ENCODE measurements around the gene ITPRIPL1. TPM values are rescaled to one million over a fixed set of nuclear protein-coding genes. Genes with fewer than 3 reads are reported as not detected.

Gene ITPRIPL1
- total and polyA plus RNA-seq, 2 donors = 1.9 to 7.7 TPM

- H3K36me3 ChIP-seq (ENCODE audit: control insufficient read depth in 2 of 2, insufficient read depth in 2 of 2, low read length in 1 of 2) = peaks cover 29 to 61% of the 10 kb centered on the region in 2 donors
- no peaks in the 10 kb centered on the region for H3K27me3 ChIP-seq (ENCODE audit: control insufficient read depth in 2 of 2, insufficient read depth in 1 of 2, low read length in 1 of 2)
- H3K9me3 ChIP-seq (ENCODE audit: control insufficient read depth in 2 of 2, insufficient read depth in 1 of 2, low read length in 1 of 2) = no peaks in the 10 kb centered on the region
- WGBS = 97% methylated on average over 14 of the region's 14 CpGs
- DNase-seq (ENCODE audit: low read depth in 6 of 9, low spot score in 9 of 9) = no peak
- peaks cover 3 to 5% of the 10 kb centered on the region in 2 donors for H3K4me1 ChIP-seq (ENCODE audit: control insufficient read depth in 2 of 2, insufficient read depth in 2 of 2, low read length in 2 of 2)
- H3K4me3 ChIP-seq (ENCODE audit: low read length in 2 of 2) = no peak overlapping the region
- no peak overlapping the region for H3K27ac ChIP-seq (ENCODE audit: low read depth in 1 of 2, low read length in 1 of 2)
Measured at GRCh38 chr2:96341641-96342040, 16.5 kb downstream of the ITPRIPL1 start.

- Histone ChIP-seq H3K36me3 (ENCODE audit: control insufficient read depth in 2 of 2, insufficient read depth in 2 of 2, low read length in 1 of 2) (peaks cover 33 to 65% of the 10 kb centered on the region in 2 donors), H3K27me3 (ENCODE audit: control insufficient read depth in 2 of 2, insufficient read depth in 1 of 2, low read length in 1 of 2) (no peaks in the 10 kb centered on the region), H3K9me3 (ENCODE audit: control insufficient read depth in 2 of 2, insufficient read depth in 1 of 2, low read length in 1 of 2) (no peaks in the 10 kb centered on the region), H3K4me1 (ENCODE audit: control insufficient read depth in 2 of 2, insufficient read depth in 2 of 2, low read length in 2 of 2) (peaks cover 3% of the 10 kb centered on the region in 2 donors), H3K4me3 (ENCODE audit: low read length in 2 of 2) (no peak overlapping the region), H3K27ac (ENCODE audit: low read depth in 1 of 2, low read length in 1 of 2) (no peak overlapping the region)
- WGBS = 96% methylated on average over 6 of the region's 6 CpGs
- no peak for DNase-seq (ENCODE audit: low read depth in 6 of 9, low spot score in 9 of 9)
Measured at GRCh38 chr2:96342085-96342484, 17.0 kb downstream of the ITPRIPL1 start.

GRCh38 chr2:96344011-96344410 is 18.9 kb downstream of the ITPRIPL1 start:
- DNase-seq (ENCODE audit: low read depth in 6 of 9, low spot score in 9 of 9) = peak in 2 of 9 donors; percentile 8 to 25
- Histone ChIP-seq H3K27ac (ENCODE audit: low read depth in 1 of 2, low read length in 1 of 2) (no peak overlapping the region), H3K4me3 (ENCODE audit: low read length in 2 of 2) (no peak overlapping the region), H3K27me3 (ENCODE audit: control insufficient read depth in 2 of 2, insufficient read depth in 1 of 2, low read length in 1 of 2) (no peaks in the 10 kb centered on the region), H3K9me3 (ENCODE audit: control insufficient read depth in 2 of 2, insufficient read depth in 1 of 2, low read length in 1 of 2) (no peaks in the 10 kb centered on the region), H3K36me3 (ENCODE audit: control insufficient read depth in 2 of 2, insufficient read depth in 2 of 2, low read length in 1 of 2) (peaks cover 42 to 79% of the 10 kb centered on the region in 2 donors), H3K4me1 (ENCODE audit: control insufficient read depth in 2 of 2, insufficient read depth in 2 of 2, low read length in 2 of 2) (no peaks in the 10 kb centered on the region)
- 95% methylated on average over 5 of the region's 5 CpGs for WGBS

GRCh38 chr2:96345438-96345837 is 20.3 kb downstream of the ITPRIPL1 start:
- no peaks in the 10 kb centered on the region for H3K4me1 ChIP-seq (ENCODE audit: control insufficient read depth in 2 of 2, insufficient read depth in 2 of 2, low read length in 2 of 2)
- no peaks in the 10 kb centered on the region for H3K27me3 ChIP-seq (ENCODE audit: control insufficient read depth in 2 of 2, insufficient read depth in 1 of 2, low read length in 1 of 2)
- H3K9me3 ChIP-seq (ENCODE audit: control insufficient read depth in 2 of 2, insufficient read depth in 1 of 2, low read length in 1 of 2) = no peaks in the 10 kb centered on the region
- peaks cover 51 to 87% of the 10 kb centered on the region in 2 donors for H3K36me3 ChIP-seq (ENCODE audit: control insufficient read depth in 2 of 2, insufficient read depth in 2 of 2, low read length in 1 of 2)
- no peak overlapping the region for H3K27ac ChIP-seq (ENCODE audit: low read depth in 1 of 2, low read length in 1 of 2)
- H3K4me3 ChIP-seq (ENCODE audit: low read length in 2 of 2) = no peak overlapping the region
- 92% methylated on average over 4 of the region's 4 CpGs for WGBS
- DNase-seq (ENCODE audit: low read depth in 6 of 9, low spot score in 9 of 9) = peak in 1 of 9 donors; percentile 14

- DNase-seq (ENCODE audit: low read depth in 6 of 9, low spot score in 9 of 9) = no peak
- Histone ChIP-seq H3K27ac (ENCODE audit: low read depth in 1 of 2, low read length in 1 of 2) (peak overlapping the region in 1 of 2 donors; percentile 9), H3K36me3 (ENCODE audit: control insufficient read depth in 2 of 2, insufficient read depth in 2 of 2, low read length in 1 of 2) (peaks cover 56 to 90% of the 10 kb centered on the region in 2 donors), H3K27me3 (ENCODE audit: control insufficient read depth in 2 of 2, insufficient read depth in 1 of 2, low read length in 1 of 2) (no peaks in the 10 kb centered on the region), H3K4me3 (ENCODE audit: low read length in 2 of 2) (no peak overlapping the region), H3K9me3 (ENCODE audit: control insufficient read depth in 2 of 2, insufficient read depth in 1 of 2, low read length in 1 of 2) (no peaks in the 10 kb centered on the region), H3K4me1 (ENCODE audit: control insufficient read depth in 2 of 2, insufficient read depth in 2 of 2, low read length in 2 of 2) (no peaks in the 10 kb centered on the region)
- 99% methylated on average over 6 of the region's 6 CpGs for whole genome bisulfite sequencing
Measured at GRCh38 chr2:96345868-96346462, 20.8 kb downstream of the ITPRIPL1 start.

GRCh38 chr2:96347395-96347794 is 22.3 kb downstream of the ITPRIPL1 start:
- peaks cover 65 to 91% of the 10 kb centered on the region in 2 donors for H3K36me3 ChIP-seq (ENCODE audit: control insufficient read depth in 2 of 2, insufficient read depth in 2 of 2, low read length in 1 of 2)
- DNase-seq (ENCODE audit: low read depth in 6 of 9, low spot score in 9 of 9) = no peak
- no peak overlapping the region for H3K4me3 ChIP-seq (ENCODE audit: low read length in 2 of 2)
- H3K27ac ChIP-seq (ENCODE audit: low read depth in 1 of 2, low read length in 1 of 2) = no peak overlapping the region
- 97% methylated on average over 1 of the region's 1 CpG for WGBS
- H3K27me3 ChIP-seq (ENCODE audit: control insufficient read depth in 2 of 2, insufficient read depth in 1 of 2, low read length in 1 of 2) = no peaks in the 10 kb centered on the region
- H3K9me3 ChIP-seq (ENCODE audit: control insufficient read depth in 2 of 2, insufficient read depth in 1 of 2, low read length in 1 of 2) = no peaks in the 10 kb centered on the region
- no peaks in the 10 kb centered on the region for H3K4me1 ChIP-seq (ENCODE audit: control insufficient read depth in 2 of 2, insufficient read depth in 2 of 2, low read length in 2 of 2)

- Histone ChIP-seq H3K36me3 (ENCODE audit: control insufficient read depth in 2 of 2, insufficient read depth in 2 of 2, low read length in 1 of 2) (peaks cover 68 to 87% of the 10 kb centered on the region in 2 donors), H3K4me3 (ENCODE audit: low read length in 2 of 2) (no peak overlapping the region), H3K27ac (ENCODE audit: low read depth in 1 of 2, low read length in 1 of 2) (peak overlapping the region in 1 of 2 donors; percentile 4), H3K4me1 (ENCODE audit: control insufficient read depth in 2 of 2, insufficient read depth in 2 of 2, low read length in 2 of 2) (no peaks in the 10 kb centered on the region), H3K27me3 (ENCODE audit: control insufficient read depth in 2 of 2, insufficient read depth in 1 of 2, low read length in 1 of 2) (no peaks in the 10 kb centered on the region), H3K9me3 (ENCODE audit: control insufficient read depth in 2 of 2, insufficient read depth in 1 of 2, low read length in 1 of 2) (no peaks in the 10 kb centered on the region)
- DNase-seq (ENCODE audit: low read depth in 6 of 9, low spot score in 9 of 9) = no peak
- WGBS = 95% methylated on average over 9 of the region's 9 CpGs
Measured at GRCh38 chr2:96353032-96353561, 28.0 kb downstream of the ITPRIPL1 start.

- Histone ChIP-seq H3K36me3 (ENCODE audit: control insufficient read depth in 2 of 2, insufficient read depth in 2 of 2, low read length in 1 of 2) (peaks cover 65 to 86% of the 10 kb centered on the region in 2 donors), H3K9me3 (ENCODE audit: control insufficient read depth in 2 of 2, insufficient read depth in 1 of 2, low read length in 1 of 2) (no peaks in the 10 kb centered on the region), H3K4me1 (ENCODE audit: control insufficient read depth in 2 of 2, insufficient read depth in 2 of 2, low read length in 2 of 2) (no peaks in the 10 kb centered on the region), H3K27ac (ENCODE audit: low read depth in 1 of 2, low read length in 1 of 2) (peak overlapping the region in 1 of 2 donors; percentile 64), H3K27me3 (ENCODE audit: control insufficient read depth in 2 of 2, insufficient read depth in 1 of 2, low read length in 1 of 2) (no peaks in the 10 kb centered on the region), H3K4me3 (ENCODE audit: low read length in 2 of 2) (no peak overlapping the region)
- DNase-seq (ENCODE audit: low read depth in 6 of 9, low spot score in 9 of 9) = no peak
- WGBS = 95% methylated on average over 4 of the region's 4 CpGs
Measured at GRCh38 chr2:96353606-96354101, 28.5 kb downstream of the ITPRIPL1 start.

GRCh38 chr2:96354492-96354891 is 29.4 kb downstream of the ITPRIPL1 start:
- WGBS = 91% methylated on average over 4 of the region's 4 CpGs
- H3K27ac ChIP-seq (ENCODE audit: low read depth in 1 of 2, low read length in 1 of 2) = no peak overlapping the region

More at GRCh38 chr2:96354492-96354891, 29.4 kb downstream of the ITPRIPL1 start:
- no peaks in the 10 kb centered on the region for H3K9me3 ChIP-seq (ENCODE audit: control insufficient read depth in 2 of 2, insufficient read depth in 1 of 2, low read length in 1 of 2)
- no peak for DNase-seq (ENCODE audit: low read depth in 6 of 9, low spot score in 9 of 9)
- H3K4me3 ChIP-seq (ENCODE audit: low read length in 2 of 2) = no peak overlapping the region
- H3K36me3 ChIP-seq (ENCODE audit: control insufficient read depth in 2 of 2, insufficient read depth in 2 of 2, low read length in 1 of 2) = peaks cover 69 to 88% of the 10 kb centered on the region in 2 donors
- H3K4me1 ChIP-seq (ENCODE audit: control insufficient read depth in 2 of 2, insufficient read depth in 2 of 2, low read length in 2 of 2) = no peaks in the 10 kb centered on the region
- no peaks in the 10 kb centered on the region for H3K27me3 ChIP-seq (ENCODE audit: control insufficient read depth in 2 of 2, insufficient read depth in 1 of 2, low read length in 1 of 2)

Data from thymus (tissue), 11 donors.